Right renal pelvis (tissue), 4 donors: ENCODE measurements around the gene DUSP3. TPM values are rescaled to one million over a fixed set of nuclear protein-coding genes. Genes with fewer than 3 reads are reported as not detected.
"Not testable (repeated sequence)": the region's sequence is repeated elsewhere in the genome, so short reads cannot be mapped to it uniquely, and the experiment has no call there.

ENCODE experiments used
- DNase-seq, 4 donors: peaks; one replicate each; pipeline ENCODE4 v3.0.0-alpha.2; 2013; ENCODE audit warnings: low read depth in 4 of 4, low spot score in 3 of 4, missing footprints in 1 of 4
- polyA plus RNA-seq, 4 donors: library from polyadenylated mRNA; unstranded; fragments of 120-200 nt; gene quantifications; one replicate each; pipeline ENCODE4 v1.2.1, GENCODE V29; 2013; ENCODE audit not compliant: insufficient read length in 4 of 4

The DUSP3 gene
- polyA plus RNA-seq, 4 donors = 60.3 to 62.1 (median 61.6) TPM

GRCh38 chr17:43803758-43804157 lies 25.0 kb upstream of the DUSP3 start:
- DNase-seq = peak in 2 of 4 donors; percentile 39 to 64

GRCh38 chr17:43801844-43802243 lies 23.1 kb upstream of the DUSP3 start:
- no peak for DNase-seq

GRCh38 chr17:43800736-43801135 lies 22.0 kb upstream of the DUSP3 start:
- no peak for DNase-seq

GRCh38 chr17:43799047-43799446 lies 20.3 kb upstream of the DUSP3 start:
- DNase-seq = no peak

- not testable (repeated sequence) for DNase-seq
These were observed 19.2 kb upstream of the DUSP3 start for GRCh38 chr17:43798024-43798423.

- DNase-seq = not testable (repeated sequence)
These were observed 13.9 kb upstream of the DUSP3 start for GRCh38 chr17:43792668-43793067.

GRCh38 chr17:43791589-43791988 lies 12.8 kb upstream of the DUSP3 start:
- DNase-seq = no peak

GRCh38 chr17:43790311-43790940 lies 11.6 kb upstream of the DUSP3 start:
- DNase-seq = no peak

GRCh38 chr17:43789482-43789881 lies 10.7 kb upstream of the DUSP3 start:
- DNase-seq = no peak

- no peak for DNase-seq
These were observed 9.8 kb upstream of the DUSP3 start for GRCh38 chr17:43788540-43788939.

GRCh38 chr17:43787728-43788127 lies 9.0 kb upstream of the DUSP3 start:
- no peak for DNase-seq

- DNase-seq = no peak
These were observed 5.9 kb upstream of the DUSP3 start for GRCh38 chr17:43784628-43785101.

GRCh38 chr17:43784068-43784467 lies 5.3 kb upstream of the DUSP3 start:
- no peak for DNase-seq

- DNase-seq = no peak
These were observed 4.3 kb upstream of the DUSP3 start for GRCh38 chr17:43782913-43783680.

- DNase-seq = no peak
These were observed 1.4 kb upstream of the DUSP3 start, which contains the start of gene CFAP97D1 for GRCh38 chr17:43780135-43780534. CFAP97D1 (plus strand) TSS chr17:43780435; CDS start chr17:43780463, 28 bp downstream.

GRCh38 chr17:43779145-43780125 lies 658 bp upstream of the DUSP3 start:
- no peak for DNase-seq

- DNase-seq = no peak
These were observed 4.2 kb downstream of the DUSP3 start for GRCh38 chr17:43774304-43775250.

GRCh38 chr17:43772877-43773648 lies 5.7 kb downstream of the DUSP3 start:
- no peak for DNase-seq

GRCh38 chr17:43771463-43771862 lies 7.3 kb downstream of the DUSP3 start:
- no peak for DNase-seq
